CD4-positive, alpha-beta T cell treated with Interleukin-4 for 4 hours (primary cell): ENCODE measurements around the gene GABRB2.
"Not testable (repeated sequence)": the region's sequence is repeated elsewhere in the genome, so short reads cannot be mapped to it uniquely, and the experiment has no call there.

Experiments used
- DNase-seq: peaks from one replicate; pipeline ENCODE4 v3.0.0-alpha.2; 2020

Gene GABRB2

GRCh38 chr5:161385027-161385426 lies 161.5 kb downstream of the GABRB2 start:
- DNase-seq = no peak

GRCh38 chr5:161382685-161383084 lies 163.8 kb downstream of the GABRB2 start:
- no peak for DNase-seq

DNA sequence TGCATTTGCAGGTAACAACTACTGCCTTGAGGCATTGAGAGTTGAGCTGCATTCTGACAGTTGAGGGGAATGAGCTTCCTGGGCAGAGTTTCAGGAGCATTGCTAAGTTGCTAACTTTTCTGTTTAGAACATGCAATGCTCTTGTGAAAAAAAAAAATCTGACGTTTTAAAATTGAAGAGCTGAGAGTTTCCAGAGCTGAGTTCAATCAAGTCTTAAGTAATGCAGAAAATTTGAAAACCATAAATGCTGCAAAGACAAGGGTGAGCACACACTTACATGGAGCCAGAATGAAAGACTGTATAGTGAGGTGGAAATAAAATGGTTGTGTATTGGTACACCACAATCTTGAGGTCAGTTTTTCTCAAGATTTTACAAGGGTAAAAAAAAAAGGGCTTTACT lies 166.0 kb downstream of the GABRB2 start:
- no peak for DNase-seq

GRCh38 chr5:161378701-161379100 lies 167.8 kb downstream of the GABRB2 start:
- no peak for DNase-seq

- no peak for DNase-seq
These were observed 170.5 kb downstream of the GABRB2 start for GRCh38 chr5:161376034-161376433.

DNA sequence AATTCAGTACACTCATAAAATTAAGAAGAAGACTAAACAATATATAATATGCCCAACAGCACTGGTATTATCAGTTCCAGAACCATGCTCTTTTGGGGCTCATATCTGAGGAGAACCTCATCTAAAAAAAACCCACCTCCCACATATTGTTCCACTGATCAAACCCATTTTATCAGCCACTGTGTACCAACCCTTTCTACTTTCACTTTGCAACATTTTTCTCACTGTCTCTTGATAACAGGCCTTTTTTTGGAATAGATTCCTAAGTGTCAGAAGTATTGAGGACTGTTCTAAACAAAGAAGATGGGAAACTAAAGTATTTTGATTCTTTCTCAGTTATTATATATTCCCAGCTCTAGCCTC lies 173.2 kb downstream of the GABRB2 start:
- DNase-seq = no peak

- DNase-seq = no peak
These were observed 173.7 kb downstream of the GABRB2 start for GRCh38 chr5:161372682-161373344.

DNA sequence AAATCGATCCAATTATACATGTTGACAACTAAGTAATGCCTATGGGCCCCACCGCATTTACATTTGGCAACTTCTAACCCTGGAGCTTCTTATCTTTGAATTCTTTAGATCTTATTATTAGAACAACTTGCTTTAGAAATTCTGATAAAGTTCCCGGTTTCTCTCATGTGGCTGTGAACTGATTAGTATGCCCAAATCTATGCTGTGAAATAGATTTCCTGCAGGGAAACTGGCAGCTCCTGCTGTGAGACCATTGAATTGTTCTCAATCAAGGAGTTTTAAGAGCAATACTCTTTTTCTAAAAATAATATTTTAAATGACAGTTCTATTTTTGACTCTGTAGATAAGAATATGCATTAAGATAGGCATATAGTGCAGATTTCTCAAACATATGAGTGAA lies 177.5 kb downstream of the GABRB2 start:
- no peak for DNase-seq

DNA sequence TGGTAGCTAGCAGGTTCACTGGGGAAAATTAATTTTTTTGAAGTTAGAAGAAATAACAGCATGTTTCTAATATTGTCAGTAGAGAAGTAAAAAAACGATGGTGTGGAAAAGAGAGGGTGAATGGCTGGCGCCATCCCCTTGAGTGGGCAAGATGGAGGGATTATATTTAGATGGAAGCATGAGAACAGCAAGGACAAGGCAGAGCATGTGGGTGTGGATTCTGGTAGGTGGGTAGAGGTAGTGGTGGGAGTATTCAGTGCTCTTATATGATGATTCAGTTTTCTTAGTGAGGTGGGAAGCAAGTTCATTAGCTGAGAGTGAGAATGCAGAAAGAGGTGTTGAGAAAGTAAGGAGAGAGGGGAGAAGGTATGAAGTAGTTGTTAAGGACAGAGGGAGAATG lies 188.1 kb downstream of the GABRB2 start:
- DNase-seq = no peak

DNA sequence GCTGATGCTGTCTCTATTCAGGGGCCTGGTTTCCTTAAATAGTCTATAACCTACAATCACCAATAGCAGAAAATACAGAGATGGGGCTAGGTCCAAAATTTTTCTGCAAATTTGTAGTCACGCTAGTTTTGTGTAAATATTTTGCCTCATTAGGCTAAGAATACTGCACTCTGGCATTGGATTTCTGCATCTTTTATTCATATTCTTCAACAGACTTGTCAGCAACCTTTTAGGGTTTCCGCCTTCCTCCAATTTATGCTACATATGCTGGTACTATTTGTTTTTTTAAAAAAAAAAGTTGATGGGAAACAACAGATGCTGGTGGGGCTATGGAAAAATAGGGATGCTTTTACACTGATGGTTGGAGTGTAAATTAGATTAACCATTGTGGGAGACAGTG lies 202.3 kb downstream of the GABRB2 start:
- no peak for DNase-seq

DNA sequence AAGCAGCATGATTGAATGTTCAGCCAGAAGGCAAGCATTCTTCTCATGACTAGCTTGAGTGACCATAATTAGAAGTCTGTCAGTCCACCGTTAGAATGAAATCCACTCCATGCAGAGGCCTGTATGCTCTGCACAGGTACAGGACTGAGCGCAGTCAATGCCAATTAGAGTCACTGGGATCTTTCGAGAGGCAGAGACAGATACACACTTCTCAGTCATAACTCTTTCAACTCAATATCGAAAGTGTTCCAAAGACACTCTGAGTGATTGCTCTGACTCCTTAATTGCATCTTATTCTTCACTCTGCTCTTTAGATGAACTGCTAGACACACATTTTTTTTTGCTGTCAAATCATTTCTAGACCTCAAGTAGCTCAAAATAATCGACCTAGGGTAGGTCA lies 203.6 kb downstream of the GABRB2 start:
- DNase-seq = no peak

- DNase-seq = no peak
These were observed 206.5 kb downstream of the GABRB2 start for GRCh38 chr5:161340012-161340411.

- DNase-seq = no peak
These were observed 213.2 kb downstream of the GABRB2 start for GRCh38 chr5:161333194-161333880.

- no peak for DNase-seq
These were observed 214.2 kb downstream of the GABRB2 start for GRCh38 chr5:161332343-161332742.

GRCh38 chr5:161314033-161314432 lies 232.5 kb downstream of the GABRB2 start:
- no peak for DNase-seq

GRCh38 chr5:161312882-161313281 lies 233.6 kb downstream of the GABRB2 start:
- no peak for DNase-seq

GRCh38 chr5:161311965-161312364 lies 234.6 kb downstream of the GABRB2 start:
- no peak for DNase-seq

GRCh38 chr5:161311146-161311708 lies 235.3 kb downstream of the GABRB2 start:
- DNase-seq = no peak

DNA sequence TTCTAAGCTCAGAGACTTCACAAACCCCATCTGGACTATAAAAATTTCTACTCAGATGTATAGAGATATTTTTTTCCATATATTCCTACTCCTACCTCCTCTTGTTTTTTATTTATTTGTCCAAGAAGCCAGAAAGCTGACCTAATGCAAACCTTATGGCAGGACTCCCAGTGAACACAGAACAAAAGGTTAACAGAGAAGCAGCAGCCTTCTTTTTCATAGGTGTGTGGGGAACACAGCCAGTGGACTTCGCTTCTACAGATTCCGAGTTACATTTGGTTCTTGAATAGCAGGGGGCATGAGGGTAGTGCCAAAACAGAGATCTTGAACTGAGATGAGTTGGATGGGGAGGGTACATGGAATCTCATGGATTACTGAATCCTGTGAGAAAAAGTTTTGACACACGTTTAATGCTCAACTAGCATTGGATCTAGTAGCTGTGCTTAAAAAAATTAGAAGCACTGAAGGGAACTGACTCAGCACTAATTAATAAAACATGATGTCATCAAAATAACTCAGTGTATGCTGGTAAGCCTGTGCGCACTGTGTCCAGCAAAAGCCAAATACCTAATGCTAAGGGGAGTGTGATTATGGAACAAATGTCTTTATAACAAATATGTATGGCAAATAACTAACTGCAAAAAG lies 240.1 kb downstream of the GABRB2 start:
- DNase-seq = no peak

DNA sequence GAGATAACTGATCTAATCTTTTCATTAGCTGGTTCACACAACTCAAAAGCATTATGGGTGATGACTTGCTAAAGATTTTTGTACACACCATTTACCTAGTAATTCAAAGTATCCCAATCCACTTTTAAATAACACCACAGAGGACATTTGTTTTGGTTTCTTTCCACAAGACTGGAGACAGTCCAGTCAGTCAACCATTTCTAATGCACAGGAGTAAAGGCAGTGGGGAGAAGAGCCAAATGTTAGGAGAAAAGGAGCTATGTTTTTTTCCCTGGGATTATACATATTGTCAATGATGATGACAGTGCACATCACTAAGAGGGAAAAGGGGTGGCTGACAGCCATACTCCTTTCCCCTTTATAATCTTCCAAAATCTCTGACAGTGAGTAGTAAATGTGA lies 240.9 kb downstream of the GABRB2 start:
- DNase-seq = no peak

DNA sequence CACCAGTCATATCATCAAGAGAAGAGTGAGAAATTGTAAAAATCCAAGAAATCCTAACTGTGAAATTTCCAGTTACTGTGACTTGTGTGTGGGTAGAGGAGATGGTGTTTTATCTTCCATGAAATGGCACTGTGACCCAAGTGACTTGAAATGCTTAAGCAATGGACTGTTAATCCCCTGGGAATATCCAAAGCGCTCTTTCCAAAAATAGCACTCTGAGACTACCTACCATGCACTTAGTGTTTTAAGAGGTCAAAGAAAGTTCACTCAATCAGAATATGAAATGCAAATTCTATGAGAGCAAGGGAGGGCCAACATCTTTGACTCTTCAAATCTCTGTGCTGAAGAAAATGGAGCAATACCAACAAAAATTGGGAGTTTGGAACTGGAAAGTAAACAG lies 244.0 kb downstream of the GABRB2 start:
- DNase-seq = no peak

- no peak for DNase-seq
These were observed 244.9 kb downstream of the GABRB2 start for GRCh38 chr5:161301586-161301985.

GRCh38 chr5:161299053-161299452 lies 247.5 kb downstream of the GABRB2 start:
- DNase-seq = no peak

DNA sequence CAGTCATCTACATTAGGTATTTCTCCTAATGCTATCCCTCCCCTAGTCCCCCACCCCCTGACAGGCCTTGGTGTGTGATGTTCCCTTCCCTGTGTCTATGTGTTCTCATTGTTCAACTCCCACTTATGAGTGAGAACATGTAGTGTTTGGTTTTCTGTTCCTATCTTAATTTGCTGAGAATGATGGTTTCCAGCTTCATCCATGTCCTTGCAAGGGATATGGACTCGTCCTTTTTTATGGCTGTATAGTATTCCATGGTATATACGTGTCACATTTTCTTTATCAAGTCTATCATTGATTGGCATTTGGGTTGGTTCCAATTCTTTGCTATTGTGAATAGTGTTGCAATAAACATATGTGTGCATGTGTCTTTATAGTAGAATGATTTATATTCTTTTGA lies 249.1 kb downstream of the GABRB2 start:
- DNase-seq = not testable (repeated sequence)
